Effector CD8-positive, alpha-beta T cell (primary cell): ENCODE data around the gene DDB1.

Experiments used
- DNase-seq: peaks from one replicate; lab custom pipeline; 2025; lab: John Stamatoyannopoulos, UW
- total RNA-seq, 4 experiments: gene quantifications; one replicate each; lab custom pipeline; 2026; lab: John Stamatoyannopoulos, UW

Gene DDB1
- total RNA-seq, result 264 to 397 (median 342) reads per million in 4 experiments

DNA sequence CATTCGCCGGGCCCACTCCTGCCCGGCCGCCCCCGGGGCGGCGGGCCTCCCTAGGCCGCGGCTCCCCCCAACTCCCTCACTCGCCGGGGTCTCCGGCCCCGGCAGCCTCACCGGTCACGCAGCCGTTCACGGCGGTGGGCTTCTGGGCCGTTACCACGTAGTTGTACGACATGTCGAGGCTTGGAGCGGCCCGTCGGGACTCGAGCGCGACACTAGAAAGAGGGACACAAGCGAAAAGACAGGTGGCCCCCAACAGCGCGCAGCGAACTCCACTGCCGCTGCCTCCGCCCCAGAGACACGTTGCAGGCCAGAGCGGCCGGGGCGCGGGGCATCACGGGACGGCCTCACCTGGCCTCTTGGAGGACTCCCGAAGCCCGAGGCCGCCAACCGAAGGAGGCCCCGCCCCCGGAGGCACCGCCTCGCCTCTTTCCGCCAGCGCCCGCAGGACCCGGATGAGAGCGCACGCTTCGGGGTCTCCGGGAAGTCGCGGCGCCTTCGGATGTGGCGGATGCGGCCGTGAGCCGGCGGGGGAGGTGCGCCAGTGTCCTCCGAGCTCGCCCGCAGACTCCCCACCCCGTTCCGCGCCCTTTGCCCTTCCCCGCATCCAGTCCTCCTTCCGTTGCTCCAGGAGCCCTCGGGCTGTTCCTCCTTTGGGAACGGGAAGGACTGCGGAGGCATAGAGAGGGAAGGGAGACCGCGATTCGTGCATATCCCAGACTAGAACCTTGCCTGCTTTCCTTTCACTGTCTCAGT lies at the start of gene DDB1, which contains the start of gene TKFC:
DDB1 (minus strand) TSS at position 309 of the 753 bp plus-strand sequence; CDS start at position 172, 137 bp downstream.
TKFC (plus strand) TSS at position 432 of the 753 bp plus-strand sequence. CDS start 1,501 bp downstream, outside the sequence.
- peak; percentile 94 for DNase-seq

DNA sequence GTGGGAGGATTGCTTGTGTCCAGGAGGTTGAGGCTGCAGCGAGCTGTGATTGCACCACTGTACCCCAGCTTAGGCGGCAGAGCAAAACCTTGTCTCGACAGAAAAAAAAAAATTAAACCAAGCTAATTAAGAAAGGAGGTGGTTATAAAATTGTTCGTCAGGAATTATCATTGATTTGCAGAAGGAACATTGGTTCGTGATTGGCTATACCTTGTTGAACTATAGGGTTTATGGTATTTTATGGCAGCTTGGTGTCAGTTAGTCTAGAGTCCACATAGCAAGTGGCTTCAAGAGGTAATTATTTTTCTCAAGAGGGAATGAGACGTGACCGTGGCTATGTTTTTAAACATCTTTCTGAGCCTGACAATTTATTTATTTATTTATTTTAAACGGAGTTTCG lies 48.0 kb upstream of the DDB1 start:
- no peak for DNase-seq

DNA sequence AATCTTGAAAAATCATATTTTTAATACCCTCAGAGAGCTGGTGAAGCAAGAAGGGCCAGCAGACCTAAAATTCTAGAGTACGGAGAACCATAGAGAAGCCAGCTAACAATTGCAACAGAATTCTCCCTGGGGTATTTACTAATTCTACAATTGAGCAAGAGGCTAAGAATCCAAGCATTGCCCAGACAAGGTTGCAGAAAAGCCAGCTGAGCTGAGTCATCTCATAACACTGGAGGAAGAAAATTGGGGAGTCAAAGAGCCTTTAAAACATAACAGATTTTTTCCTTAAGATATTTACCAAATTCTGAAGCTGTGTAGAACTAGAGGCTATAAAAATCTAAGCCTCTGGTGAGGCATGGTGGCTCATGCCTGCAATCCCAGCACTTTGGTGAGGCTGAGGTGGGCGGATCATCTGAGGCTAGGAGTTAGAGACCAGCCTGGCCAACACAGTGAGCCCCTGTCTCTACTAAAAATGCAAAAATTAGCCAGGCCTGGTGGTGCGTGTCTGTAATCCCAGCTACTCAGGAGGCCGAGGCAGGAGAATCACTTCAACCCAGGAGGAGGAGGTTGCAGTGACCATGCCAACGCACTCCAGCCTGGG lies 45.9 kb upstream of the DDB1 start:
- no peak for DNase-seq

DNA sequence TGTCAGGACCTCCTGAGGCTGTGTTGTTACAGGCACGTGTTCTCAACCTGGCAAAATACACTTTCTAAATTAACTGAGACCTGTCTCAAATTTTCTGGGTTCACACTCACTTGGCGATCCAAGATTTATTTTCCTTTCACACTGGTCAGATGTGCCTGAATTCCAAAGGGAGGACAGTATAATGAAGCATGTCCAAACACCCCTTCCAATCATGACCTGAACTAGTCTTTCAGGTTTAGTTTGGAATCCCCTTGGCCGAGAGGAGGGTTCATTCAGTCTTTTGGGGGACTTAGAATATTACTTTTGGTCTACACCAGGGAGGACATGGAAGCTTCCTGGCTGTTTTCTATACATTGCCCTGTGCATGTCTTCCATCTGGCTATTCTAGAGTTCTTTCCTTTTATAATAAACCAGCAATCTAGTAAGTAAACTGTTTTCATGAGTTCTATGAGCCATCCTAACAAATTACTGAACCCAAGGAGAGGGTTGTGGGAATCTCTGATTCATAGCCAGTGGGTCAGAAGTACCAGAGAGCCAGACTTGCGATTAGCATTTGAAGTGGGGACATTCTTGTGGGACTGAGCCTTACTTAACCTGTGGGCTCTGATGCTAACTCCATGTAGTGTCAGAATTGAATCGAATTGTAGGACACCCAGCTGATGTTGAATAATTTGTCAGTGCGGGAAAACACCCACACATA lies 44.7 kb upstream of the DDB1 start:
- DNase-seq, result no peak

DNA sequence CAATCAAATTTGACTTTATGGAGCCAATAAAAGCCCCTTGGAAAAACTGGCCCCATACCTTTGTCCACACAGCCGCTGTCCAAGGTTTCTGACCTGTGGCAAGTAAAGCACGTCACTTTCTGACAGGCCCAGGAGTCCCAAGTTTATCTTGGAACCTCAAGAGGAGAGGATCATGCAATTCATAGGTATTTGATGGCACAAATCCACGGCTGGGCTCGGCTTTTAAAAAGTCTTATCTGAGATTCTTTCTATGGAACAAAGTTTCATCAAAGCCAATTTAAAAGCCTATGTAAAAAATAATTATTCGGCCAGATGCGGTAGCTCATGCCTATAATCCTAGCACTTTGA lies 42.8 kb upstream of the DDB1 start:
- DNase-seq, result no peak

DNA sequence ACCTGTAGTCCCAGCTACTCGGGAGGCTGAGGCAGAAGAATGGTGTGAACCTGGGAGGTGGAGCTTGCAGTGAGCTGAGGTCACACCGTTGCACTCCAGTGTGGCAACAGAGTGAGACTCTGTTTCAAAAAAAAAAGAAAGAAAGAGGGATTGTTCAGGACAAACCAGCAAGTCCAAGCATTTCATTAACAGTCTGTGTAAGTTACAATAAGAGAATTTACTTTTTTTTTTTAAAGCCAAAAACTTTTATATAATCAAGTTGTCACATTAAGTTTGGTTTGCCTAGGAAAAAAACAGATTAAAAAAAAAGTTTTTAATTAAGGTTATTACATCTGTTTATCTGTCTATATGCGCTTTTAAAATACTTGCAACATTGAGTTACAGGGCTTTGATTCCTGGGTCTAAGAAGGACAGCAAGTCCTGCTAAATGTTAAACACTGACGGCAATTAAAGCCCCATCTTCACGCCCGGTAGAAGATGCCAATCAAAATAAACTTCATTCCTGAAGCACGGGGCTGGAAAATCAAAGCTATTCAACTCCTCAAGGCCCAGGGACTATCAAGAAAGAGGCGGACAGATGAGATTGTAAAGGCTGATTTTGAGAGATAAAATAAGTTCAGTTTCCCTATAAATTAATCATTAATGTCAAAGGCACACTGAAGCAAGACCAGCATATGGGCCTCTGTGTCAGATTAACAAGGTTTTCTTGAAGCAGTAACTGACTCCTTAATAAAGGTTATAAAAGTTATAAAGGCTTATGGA lies 39.9 kb upstream of the DDB1 start:
- DNase-seq, result no peak

DNA sequence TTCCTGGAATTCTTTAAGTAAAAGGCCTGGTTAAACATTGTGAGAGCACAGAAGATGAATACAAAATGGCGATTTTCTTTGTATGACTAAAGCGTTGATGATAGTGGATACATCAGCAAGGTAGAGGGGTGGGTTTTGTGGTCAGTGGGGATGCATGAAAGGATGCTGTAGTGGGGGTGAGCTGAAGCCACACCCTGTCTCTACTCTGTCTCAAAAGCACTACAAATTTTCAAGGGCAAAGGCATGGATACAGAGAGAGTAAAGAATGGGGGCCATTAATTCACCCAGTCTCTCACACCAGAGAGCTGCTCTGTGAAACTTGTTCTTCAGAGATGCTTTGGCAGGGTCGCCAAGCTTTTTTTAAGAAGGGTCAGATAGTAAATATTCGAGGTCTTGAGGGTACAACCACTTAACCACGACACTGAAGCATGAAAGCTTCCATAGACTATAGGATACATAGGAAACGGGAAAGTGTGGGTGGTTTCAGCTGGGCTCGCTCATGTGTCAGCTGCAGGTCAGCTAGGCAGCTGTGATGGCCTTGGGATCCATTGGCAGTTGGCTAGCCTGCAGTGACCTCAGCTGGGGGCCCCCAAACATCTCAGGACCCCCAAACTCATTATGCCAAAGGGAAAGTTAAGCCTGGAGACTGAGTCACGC lies 37.6 kb upstream of the DDB1 start:
- DNase-seq, result no peak

DNA sequence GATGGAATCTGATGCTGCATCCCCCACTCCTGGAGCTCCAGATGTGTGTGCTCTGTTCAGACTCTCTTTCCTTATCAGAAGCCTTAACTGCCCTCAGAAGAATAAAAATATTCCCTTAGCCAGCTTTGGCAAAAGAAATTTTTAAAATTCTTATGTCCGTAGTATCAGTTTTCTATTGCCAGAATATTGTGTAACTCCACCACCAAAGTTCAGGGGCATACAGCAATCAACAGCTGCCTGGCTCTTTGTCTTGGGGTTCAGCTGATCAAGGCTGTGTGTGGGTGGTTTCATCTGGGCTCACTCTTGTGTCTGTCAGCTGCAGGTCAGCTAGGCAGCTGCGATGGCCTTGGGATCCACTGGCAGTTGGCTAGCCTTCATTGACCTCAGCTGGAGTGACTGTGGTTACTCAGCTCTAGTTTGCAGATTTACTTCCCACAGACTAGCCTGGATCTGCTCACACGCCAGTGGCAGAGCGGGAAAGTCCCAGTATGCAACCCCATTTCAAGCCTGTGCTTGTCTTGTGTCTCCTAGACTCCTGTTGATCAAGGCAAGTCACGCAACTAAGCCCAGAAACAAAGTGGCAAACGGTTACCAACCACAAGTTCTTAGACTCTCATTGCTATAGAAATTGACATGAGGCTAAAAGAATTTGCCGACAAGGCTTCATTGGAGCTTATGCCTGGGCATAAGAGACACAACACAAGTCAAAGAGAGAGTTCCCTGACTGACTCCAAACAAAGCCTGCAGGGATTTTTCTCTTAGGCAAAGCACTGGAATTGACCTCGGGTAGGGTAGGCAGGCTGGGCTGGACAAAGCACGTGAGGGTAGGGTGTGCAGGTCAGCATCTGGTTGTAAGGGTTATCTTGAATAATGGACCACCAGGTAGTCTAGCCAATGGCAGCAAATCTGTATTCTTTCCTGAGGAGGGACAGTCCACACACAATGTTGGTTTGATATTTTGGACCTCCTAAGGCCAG lies 36.8 kb upstream of the DDB1 start:
- DNase-seq, result no peak

DNA sequence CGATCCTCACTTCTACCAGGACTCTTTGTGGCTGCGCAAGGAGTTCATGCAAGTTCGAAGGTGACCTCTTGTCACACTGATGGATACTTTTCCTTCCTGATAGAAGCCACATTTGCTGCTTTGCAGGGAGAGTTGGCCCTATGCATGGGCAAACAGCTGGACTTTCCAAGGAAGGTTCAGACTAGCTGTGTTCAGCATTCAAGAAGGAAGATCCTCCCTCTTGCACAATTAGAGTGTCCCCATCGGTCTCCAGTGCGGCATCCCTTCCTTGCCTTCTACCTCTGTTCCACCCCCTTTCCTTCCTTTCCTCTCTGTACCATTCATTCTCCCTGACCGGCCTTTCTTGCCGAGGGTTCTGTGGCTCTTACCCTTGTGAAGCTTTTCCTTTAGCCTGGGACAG lies 35.7 kb upstream of the DDB1 start:
- no peak for DNase-seq

DNA sequence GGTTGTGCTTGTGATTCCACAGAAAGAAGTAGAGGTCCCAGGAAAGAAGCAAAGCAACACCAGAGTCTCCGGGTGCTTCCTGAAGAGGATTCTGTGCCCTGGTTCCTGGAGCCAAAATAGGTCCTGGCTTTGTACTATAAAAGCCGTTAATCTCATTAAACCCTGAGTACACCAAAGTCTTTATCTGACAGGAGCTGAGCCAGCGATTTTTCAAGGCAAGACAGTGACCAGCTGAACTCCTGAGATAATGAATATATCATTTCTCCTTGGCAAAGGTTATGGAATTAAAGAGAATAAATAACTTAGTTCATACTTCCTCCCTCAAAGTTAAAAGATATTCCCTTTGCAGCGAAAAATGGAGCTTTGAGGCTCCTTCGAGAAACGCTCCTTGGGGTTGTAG lies 34.5 kb upstream of the DDB1 start:
- no peak for DNase-seq

DNA sequence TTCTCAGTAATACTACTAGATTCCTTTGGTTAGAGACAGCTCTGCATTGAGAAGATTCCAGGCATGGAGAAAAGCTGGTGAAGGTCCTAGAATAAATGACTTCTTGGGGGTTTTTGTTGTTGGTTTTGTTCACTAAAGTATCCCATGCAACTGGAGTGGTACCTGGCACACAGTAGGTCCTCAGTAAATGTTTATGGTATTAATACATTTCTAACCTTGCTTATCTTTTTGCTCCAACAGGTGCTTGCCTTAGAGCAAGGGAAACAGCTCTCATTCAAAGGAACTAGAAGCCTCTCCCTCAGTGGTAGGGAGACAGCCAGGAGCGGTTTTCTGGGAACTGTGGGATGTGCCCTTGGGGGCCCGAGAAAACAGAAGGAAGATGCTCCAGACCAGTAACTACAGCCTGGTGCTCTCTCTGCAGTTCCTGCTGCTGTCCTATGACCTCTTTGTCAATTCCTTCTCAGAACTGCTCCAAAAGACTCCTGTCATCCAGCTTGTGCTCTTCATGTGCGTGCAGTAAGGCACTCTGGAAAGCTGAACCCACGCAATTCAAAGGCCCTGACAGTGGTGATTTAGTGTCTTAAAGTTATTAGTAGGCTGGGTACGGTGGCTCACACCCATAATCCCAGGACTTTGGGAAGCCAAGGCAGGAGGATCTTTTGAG lies 31.2 kb upstream of the DDB1 start:
- no peak for DNase-seq

DNA sequence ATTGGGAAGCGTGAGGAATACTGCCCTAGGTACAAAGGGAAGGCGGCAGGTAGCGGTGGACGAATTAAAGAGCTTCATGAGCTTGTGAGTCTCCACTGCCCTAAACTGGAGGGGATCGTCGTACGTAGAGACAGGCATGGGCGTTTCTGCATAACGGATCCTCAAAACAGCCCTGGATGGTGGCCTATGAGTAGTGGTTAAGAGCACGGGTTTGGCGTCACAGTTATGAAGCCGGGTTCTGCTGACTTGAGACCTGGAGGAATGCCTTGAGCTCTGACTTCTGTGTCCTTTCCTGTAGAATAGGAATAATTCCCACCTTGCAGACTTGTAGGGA lies 29.6 kb upstream of the DDB1 start:
- peak; percentile 30 for DNase-seq

DNA sequence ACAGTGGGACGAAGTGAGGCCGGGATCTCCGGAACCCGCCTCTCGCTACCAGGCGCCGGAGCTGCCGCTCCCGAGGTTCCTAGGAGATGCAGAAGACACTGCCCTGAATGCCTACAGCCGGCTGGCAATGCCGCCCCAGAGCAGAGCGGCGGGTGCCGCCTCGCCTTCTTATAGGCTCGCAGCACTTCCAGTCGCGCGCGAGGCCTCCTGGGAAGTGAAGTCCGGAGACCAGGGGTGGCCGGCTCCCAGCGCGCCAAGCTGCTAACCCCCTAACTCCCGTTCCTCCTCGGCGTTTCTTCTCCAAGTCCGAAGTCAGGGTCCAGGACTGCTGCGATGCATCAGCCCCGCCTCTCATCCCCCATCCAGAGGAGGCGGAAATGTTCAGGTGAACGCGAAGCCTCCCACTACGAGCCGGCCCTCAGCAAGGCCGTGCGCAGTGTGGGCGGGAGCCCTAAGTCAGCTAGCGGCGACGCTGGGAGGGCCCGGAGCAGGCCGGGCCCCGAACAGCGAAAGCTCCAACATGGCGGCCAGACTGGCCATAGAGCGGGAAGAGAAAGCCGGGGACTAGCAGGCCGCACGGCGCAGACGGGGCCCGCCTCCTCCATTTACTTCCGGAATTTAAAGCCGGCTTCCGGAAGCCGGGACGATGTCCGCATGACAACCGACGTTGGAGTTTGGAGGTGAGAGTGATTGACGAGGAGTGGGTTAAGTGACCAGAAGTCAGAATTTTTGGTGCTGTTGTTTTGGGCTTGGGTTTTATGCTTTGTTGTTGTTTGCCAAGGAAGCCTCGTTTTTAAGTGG lies 29.0 kb upstream of the DDB1 start, which contains the start of the genes CYB561A3 and TMEM138:
CYB561A3 (minus strand) TSS at position 142 of the 801 bp plus-strand sequence. CDS start 5,169 bp downstream, outside the sequence.
TMEM138 (plus strand) TSS at position 634 of the 801 bp plus-strand sequence. CDS start 2,017 bp downstream, outside the sequence.
- DNase-seq, result peak; percentile 72

DNA sequence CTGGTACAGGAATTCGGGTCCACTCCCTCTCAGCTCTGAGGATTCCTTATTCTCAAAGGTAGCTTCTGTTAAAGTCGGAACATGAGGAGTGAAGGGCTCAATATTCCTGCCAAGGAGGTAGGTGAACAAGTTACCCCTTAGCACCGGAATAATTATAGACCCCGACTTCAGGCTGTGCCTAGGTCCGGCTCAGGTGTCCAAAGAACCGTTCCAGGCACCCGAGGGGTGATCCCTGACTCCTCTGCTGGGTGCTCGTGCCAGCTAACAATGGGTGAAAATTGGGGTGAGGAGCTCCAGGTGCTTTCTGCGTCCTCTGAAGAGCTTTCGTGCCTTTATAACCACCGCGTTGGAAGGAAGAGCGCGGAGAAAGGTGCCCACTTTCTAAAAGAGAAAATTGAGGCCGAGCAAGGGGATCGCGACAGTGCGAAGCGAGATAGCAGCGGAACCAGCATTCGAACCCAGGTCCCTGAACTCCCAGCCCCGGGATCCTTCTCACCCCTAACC lies 28.4 kb upstream of the DDB1 start:
- DNase-seq, result no peak

DNA sequence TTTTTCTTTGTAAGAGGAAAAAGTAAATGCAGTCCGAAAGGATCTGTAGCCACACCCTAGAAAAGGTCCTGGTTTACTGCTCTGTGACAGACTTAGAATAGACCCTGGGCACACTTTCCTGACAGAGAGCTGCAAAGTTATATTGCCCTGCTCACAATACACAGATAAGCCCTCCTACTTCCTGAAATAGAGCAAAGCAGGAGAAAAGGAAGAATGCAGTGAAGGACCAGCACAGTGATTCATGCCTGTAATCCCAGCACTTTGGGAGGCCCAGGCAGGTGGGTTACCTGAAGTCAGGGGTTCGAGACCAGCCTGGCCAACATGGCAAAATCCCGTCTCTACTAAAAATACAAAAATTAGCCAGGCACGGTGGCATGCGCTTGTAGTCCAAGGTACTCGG lies 26.6 kb upstream of the DDB1 start:
- no peak for DNase-seq

DNA sequence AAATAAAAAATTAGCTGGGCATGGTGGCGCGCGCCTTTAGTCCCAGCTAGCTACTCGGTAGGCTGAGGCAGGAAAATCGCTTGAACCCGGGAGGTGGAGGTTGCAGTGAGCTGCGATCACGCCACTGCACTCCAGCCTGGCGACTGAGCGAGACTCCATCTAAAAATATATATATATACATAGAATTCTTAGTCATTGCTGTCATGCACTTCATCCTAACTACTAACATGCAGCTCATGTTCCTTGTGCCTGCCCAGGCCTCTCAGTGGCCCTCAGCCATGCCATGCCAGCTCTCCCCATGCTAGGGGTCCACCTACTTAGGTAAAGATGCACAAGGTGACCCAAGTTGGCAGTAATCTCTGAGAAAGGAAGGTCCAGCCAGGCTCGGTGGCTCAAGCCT lies 25.7 kb upstream of the DDB1 start:
- no peak for DNase-seq

DNA sequence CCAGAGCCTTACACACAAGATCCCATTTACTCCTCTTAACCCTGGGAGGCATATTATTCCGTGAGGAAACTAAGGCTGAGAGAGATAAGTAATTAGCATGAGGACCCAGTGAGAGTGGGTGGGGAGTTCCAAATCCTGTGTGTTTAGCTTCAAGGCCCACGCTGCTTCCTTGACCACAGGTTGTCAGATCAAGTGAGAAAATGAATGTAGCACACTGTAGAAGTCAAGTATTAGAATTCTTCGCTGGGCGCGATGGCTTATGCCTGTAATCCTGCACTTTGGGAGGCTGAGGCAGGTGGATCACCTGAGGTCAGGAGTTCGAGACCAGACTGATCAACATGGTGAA lies 25.0 kb upstream of the DDB1 start:
- no peak for DNase-seq

DNA sequence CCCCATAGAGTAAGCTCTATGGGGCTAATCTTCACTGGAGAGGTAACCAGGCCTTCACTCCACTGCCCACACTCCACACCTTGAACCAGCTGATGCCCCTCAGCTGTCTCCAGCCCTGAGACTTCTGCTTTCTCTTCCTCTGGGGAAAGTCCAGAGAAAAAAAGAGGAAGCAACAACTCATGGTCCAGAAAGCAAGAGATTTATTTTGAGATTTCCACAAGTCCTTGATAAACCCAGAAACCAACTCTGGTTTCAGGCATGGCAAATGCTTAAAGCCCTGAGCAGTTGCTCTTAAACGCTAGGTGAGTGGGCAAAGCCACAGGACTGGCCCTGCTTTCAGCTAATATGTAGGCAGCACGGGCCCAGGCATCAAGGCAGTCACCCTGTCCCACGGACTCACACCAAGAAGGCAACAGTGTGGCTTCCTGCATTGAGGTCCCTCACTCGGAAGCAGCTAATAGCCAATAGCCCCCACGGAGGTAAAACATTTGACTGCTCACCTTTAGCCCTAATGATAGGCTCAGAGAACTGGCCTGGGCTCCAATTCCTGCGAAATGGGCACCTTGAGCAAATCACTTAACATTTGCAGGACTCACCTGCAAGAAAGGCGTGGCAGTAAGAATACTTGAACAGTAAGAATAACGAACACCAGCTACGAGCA lies 24.5 kb upstream of the DDB1 start:
- no peak for DNase-seq
